Activated naive CD4-positive, alpha-beta T cell treated with anti-CD3 and anti-CD28 coated beads, Interleukin-2, amount 50 U/mL, for 72 hours (primary cell): Measurements from ENCODE around the gene METAP1D. TPM values are rescaled to one million over a fixed set of nuclear protein-coding genes. Genes with fewer than 3 reads are reported as not detected.
A peak's percentile ranks its signal among the peaks of the same experiment; 100 is the strongest.

Experiments used
- ATAC-seq, 2 donors: fragments of 150-1000 bp; cut with Tn5 transposase; 2 replicates each; pipeline ENCODE4 v1.10.0; 2021; ENCODE audit warnings: mild to moderate bottlenecking in 2 of 2, moderate library complexity in 2 of 2
- DNase-seq, 2 donors: peaks; one replicate each; pipeline ENCODE4 v3.0.0; 2021 to 2022; ENCODE audit warnings: low spot score in 2 of 2
- H3K27ac Mint-ChIP-seq, 2 donors: one replicate each; pipeline ENCODE4 v1.8.0; 2022; ENCODE audit warnings: mild to moderate bottlenecking in 2 of 2, mixed read lengths in 2 of 2
- H3K36me3 Mint-ChIP-seq, 2 donors: one replicate each; pipeline ENCODE4 v1.8.0; 2022; ENCODE audit warnings: mixed read lengths in 2 of 2
- H3K9me3 Mint-ChIP-seq, 2 donors: one replicate each; pipeline ENCODE4 v1.8.0; 2022; ENCODE audit warnings: mixed read lengths in 2 of 2
- total RNA-seq, 2 donors: library from RNA; stranded (reverse); gene quantifications; one replicate each; pipeline ENCODE4 v1.2.3, GENCODE V29; 2022

Gene METAP1D
- total RNA-seq: 1 to 10 TPM; 2.6 to 4.2 TPM

DNA sequence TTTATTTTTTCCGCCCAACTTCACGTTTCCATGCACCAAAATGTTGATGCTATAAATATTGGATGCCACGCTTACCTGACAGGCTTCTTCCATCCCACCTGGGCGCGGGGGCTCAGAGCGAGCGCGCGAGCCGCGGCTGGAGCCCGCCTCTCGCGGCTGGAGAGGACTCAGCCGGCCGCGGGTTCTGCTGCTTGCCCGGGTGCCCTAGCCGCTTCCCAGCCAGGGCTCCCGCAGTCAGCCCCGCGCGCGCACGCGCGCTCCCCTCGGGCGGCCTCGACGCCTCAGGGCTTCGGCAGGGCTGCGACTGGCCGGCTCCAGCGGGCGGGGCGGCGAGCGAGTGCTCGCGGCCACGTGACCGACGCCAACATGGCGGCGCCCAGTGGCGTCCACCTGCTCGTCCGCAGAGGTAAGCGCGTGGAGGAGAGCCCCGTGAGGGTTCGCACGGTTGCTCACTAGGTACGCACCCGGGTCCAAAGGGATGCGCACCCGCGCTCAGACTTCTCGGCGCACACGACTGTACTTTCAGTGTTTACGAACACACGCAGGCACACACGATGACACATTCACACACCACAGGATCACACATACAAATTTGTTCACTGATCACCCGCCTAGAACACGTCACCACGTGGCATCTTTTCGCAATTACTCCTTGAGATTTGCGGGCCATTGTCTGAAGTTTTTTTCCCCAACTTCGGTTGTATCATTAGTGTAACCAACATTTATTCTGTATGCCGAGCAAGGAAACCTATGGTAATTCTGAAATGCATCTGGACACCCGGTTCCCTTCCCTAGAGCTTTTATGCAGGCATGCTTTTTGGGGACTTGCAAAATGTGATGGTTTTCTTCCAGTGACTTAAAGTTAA is at the start of gene METAP1D:
TSS of gene METAP1D (plus strand) at position 350 of the 866 bp plus-strand sequence. CDS start at position 367, 17 bp downstream.
- peaks cover 0 to 10% of the 10 kb centered on the region in 2 donors for H3K36me3 Mint-ChIP-seq
- no peaks in the 10 kb centered on the region for H3K9me3 Mint-ChIP-seq
- H3K27ac Mint-ChIP-seq: peak within 1 kb of the TSS; percentile 85 to 94
- DNase-seq (peak; percentile 89 to 94), ATAC-seq (peak; percentile 97 to 99)

DNA sequence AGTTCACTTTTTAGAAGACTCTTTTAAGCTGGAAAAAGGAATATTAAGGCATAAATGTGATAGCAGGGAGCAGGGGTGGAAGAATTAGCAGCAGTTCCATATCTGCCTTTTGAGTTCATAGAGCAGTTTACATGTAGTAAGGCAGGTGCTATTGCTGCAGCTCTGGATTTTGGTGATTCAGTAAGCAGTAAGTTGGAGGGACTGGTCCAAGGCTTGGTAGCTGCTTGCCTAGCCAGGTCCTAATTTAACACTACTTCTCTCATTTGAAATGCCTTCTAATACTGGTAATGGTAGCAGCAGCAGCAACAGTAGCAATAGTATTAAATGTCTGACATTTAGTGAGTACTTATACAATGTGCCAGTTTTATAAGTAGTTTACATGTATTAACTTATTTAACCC is 47.5 kb upstream of the METAP1D start:
- H3K36me3 Mint-ChIP-seq: peaks cover 8% of the 10 kb centered on the region in 2 donors
- no peak for ATAC-seq
- DNase-seq: no peak
- H3K27ac Mint-ChIP-seq: no peak overlapping the region
- H3K9me3 Mint-ChIP-seq: no peaks in the 10 kb centered on the region

DNA sequence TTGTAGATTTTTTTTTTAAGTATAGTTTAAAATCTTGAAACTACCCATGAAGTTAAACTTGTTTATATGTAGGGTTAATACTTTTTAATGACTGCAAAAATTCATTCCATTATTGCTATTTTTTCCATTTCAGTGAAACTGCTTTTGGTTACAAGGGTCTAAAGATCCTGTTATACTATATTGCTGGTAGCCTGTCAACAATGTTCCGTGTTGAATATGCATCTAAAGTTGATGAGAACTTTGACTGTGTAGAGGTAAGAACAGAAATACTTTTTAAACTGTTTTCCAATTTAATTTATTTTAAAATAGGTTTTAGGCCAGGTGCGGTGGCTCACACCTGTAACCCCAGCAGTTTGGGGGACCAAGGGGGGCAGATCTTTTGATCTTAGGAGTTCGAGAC is 47.0 kb upstream of the METAP1D start:
- peaks cover 8% of the 10 kb centered on the region in 2 donors for H3K36me3 Mint-ChIP-seq
- DNase-seq (no peak), ATAC-seq (no peak)
- H3K9me3 Mint-ChIP-seq: no peaks in the 10 kb centered on the region
- H3K27ac Mint-ChIP-seq: no peak overlapping the region

DNA sequence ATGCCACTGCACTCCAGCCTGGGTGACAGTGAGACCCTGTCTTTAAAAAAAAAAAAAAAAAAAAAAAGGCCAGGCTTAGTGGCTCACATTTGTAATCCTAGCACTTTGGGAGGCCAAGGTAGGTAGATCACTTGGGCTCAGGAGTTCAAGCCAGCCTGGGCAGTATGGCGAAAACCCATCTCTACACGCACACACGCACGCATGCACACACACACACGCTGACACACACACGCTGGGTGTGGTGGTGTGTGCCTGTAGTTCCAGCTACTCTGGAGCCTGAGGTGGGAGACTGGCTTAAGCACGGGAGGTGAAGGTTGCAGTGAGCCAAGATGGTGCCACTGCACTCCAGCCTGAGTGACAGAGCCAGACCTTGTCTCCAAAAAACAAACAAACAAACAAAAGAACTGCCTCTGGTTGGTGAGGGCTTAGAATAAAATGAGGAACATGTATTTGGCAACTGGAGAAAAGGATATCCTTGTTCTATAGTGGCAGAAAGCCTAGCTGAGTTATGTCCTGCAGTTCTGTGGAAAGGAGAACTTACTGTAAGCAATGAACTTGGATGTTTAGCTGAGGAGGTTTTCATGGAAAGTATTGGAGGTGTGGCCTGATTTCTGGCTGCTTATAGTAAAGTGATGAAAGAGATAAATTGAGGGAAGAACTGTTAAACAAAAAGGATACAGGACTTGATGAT is 43.5 kb upstream of the METAP1D start:
- ATAC-seq: no peak
- no peak overlapping the region for H3K27ac Mint-ChIP-seq
- H3K9me3 Mint-ChIP-seq: no peaks in the 10 kb centered on the region

DNA sequence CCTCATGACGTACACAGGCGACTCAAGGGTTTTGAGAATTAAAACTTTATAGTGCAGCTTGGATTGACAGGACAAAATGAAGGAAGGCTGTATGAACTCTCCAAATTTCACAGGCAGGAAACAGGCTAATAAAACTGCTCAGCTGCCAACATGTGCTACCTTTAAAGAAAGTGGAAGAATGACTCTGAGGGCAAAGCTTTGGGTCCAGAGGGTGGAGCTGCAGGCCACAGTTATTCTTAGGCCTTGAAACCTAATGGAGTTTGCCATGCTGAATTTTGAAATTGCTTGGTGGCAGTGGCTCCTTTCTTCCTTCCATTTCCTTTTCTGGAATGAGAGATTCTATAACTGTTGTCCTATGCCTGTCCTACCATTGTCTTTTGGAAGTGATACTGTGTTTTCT is 42.7 kb upstream of the METAP1D start:
- ATAC-seq (peak in 1 of 2 donors; percentile 21), DNase-seq (no peak)
- peaks cover 8% of the 10 kb centered on the region in 2 donors for H3K36me3 Mint-ChIP-seq
- H3K9me3 Mint-ChIP-seq: no peaks in the 10 kb centered on the region
- H3K27ac Mint-ChIP-seq: no peak overlapping the region

More for the DNA sequence above, 43.5 kb upstream of the METAP1D start:
- no peak for DNase-seq
- H3K36me3 Mint-ChIP-seq: peaks cover 8% of the 10 kb centered on the region in 2 donors

DNA sequence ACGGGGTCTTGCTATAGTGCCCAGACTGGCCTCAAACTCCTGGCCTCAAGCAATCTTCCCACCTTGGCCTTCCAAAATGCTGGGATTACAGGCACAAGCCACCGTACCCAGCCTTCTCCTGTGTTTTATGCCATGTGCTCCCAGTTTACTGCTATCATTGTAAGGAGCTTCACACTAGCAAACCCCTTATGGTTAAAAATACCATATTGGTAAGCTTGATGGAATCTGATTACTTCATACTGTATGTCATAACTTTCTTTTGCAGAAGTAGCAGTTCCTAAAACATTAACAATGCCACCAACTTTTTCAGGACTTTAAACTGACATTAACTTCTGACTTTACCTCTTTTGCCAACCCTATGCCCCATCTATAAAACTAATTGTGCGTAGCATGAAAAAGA is 41.3 kb upstream of the METAP1D start:
- DNase-seq (no peak), ATAC-seq (no peak)
- H3K27ac Mint-ChIP-seq: peak overlapping the region in 1 of 2 donors; percentile 41
- H3K36me3 Mint-ChIP-seq: peaks cover 8% of the 10 kb centered on the region in 2 donors
- H3K9me3 Mint-ChIP-seq: no peaks in the 10 kb centered on the region

DNA sequence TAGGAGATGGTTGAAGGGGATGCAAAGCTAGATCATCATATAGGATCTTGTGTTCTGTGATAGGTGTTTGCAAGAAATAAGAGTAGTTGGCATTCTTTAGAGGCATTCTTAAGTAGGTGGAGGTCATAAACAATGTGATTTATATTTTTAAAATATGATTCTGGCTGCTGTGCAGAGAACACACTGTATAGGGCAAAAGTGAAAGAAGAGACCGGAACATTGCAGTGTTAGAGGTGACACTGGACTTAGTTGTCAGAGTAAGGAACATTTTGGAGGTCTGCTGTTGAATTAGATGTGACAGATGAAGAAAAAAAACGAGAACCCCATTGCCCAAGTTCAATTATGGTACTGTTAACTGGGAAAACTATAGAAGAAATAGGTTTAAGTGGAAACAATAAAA is 39.8 kb upstream of the METAP1D start:
- H3K9me3 Mint-ChIP-seq: no peaks in the 10 kb centered on the region
- no peak for DNase-seq
- H3K36me3 Mint-ChIP-seq: peaks cover 2 to 4% of the 10 kb centered on the region in 2 donors
- ATAC-seq: no peak
- H3K27ac Mint-ChIP-seq: no peak overlapping the region

DNA sequence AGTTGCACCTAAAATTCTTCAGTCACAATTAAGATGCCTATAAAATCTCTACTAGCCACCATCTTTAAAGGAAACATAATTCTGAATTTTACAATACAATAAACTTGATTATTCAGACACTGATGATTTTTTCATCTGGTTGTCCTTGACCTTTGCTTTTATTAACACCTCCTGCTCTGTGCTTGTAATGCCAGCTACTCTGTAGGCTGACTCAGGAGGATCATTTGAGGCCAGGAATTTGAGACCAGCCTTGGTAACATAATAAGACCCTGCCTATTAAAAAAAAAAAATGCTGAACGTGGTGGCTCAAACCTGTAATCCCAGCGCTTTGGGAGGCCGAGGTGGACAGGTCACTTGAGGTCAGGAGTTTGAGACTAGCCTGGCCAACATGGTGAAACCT is 39.2 kb upstream of the METAP1D start:
- DNase-seq (no peak), ATAC-seq (no peak)
- Mint-ChIP-seq H3K36me3 (no peaks in the 10 kb centered on the region), H3K9me3 (no peaks in the 10 kb centered on the region), H3K27ac (no peak overlapping the region)

DNA sequence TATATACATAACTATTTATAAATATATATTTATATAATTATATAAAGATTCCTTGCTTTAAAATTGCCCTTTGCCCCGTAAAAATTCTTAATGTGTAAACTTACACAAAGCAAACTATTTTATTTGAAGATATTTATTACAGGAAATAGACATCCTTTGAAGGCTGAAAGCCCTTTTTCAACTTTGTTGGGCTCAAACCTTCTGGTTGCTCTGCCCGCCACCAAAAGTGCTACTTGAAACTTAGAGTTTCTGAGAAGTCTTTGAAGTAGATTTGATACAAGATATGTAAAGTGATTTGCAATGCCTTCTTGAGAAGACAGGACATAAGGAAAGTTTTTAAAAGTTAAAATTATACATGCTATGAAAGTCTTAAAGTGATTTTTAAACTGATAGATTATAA is 36.6 kb upstream of the METAP1D start:
- ATAC-seq: no peak
- Mint-ChIP-seq H3K36me3 (peaks cover 0 to 7% of the 10 kb centered on the region in 2 donors), H3K9me3 (no peaks in the 10 kb centered on the region)

DNA sequence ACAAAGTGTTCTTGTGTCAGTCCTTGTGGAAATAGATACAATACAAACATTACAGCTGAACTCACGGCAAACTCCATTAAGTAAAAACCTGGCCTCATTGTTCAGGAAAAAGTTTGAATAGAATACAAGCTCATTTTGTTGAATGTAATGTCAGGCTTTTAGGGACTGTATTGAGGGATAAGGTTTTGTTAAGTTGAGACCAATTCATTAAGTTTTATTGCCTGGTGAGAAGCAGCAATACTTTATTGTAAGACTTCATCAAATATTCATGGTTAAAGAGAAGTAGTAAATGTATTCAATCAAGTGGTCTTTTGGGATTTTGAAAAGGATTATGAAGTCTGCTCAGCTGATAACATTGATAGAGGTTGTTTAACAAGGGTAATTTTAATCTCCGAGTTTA is 35.4 kb upstream of the METAP1D start:
- H3K36me3 Mint-ChIP-seq: peaks cover 0 to 7% of the 10 kb centered on the region in 2 donors

More for the DNA sequence above, 36.6 kb upstream of the METAP1D start:
- H3K27ac Mint-ChIP-seq: no peak overlapping the region
- no peak for DNase-seq

DNA sequence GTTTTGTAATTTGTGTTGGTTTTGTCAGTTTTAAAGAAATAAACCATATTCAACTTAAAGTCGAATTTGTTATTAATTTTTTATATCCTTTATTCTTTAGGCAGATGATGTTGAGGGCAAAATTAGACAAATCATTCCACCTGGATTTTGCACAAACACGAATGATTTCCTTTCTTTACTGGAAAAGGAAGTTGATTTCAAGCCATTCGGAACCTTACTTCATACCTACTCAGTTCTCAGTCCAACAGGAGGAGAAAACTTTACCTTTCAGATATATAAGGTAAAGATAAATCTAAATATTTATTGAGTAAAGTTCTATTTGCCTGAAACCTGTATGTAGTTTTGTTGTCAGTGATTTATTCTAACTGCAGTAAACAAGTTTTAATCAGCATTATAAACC is 34.5 kb upstream of the METAP1D start:
- Mint-ChIP-seq H3K27ac (no peak overlapping the region), H3K36me3 (peaks cover 0 to 7% of the 10 kb centered on the region in 2 donors), H3K9me3 (no peaks in the 10 kb centered on the region)
- ATAC-seq: peak in 1 of 2 donors; percentile 50
- DNase-seq: no peak

More for the DNA sequence above, 35.4 kb upstream of the METAP1D start:
- Mint-ChIP-seq H3K9me3 (no peaks in the 10 kb centered on the region), H3K27ac (no peak overlapping the region)
- ATAC-seq (no peak), DNase-seq (no peak)

DNA sequence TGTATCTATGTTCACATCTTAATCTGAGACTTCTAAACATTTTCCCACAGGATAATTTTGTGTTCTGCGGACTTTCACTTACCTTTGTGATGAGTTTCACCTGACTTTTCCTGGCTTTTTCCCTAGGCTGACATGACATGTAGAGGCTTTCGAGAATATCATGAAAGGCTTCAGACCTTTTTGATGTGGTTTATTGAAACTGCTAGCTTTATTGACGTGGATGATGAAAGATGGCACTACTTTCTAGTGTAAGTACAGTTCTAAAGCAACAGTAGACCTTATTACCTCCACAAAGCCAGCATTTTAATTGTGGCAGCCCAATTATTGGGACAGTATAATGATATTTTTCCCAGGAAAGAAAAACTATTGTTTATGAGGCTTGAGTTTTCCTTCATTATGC is 34.1 kb upstream of the METAP1D start:
- Mint-ChIP-seq H3K9me3 (no peaks in the 10 kb centered on the region), H3K27ac (no peak overlapping the region), H3K36me3 (peaks cover 0 to 7% of the 10 kb centered on the region in 2 donors)
- ATAC-seq (no peak), DNase-seq (no peak)

DNA sequence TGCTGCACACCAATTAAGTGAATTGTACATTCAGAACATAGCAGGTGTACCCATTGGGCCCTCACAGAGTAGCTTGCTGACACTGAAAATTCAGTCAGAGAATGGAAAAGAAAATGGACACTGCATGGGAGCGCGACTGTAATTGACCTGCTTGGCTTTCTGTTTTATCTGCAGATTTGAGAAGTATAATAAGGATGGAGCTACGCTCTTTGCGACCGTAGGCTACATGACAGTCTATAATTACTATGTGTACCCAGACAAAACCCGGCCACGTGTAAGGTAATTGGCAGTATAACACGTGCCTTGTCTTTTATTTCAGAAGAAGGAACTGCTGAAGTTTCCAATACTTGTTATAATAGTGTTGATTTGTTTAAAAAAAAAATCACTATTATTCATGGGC is 33.5 kb upstream of the METAP1D start:
- no peaks in the 10 kb centered on the region for H3K9me3 Mint-ChIP-seq
- DNase-seq: no peak
- no peak for ATAC-seq
- H3K27ac Mint-ChIP-seq: no peak overlapping the region
- peaks cover 0 to 7% of the 10 kb centered on the region in 2 donors for H3K36me3 Mint-ChIP-seq

DNA sequence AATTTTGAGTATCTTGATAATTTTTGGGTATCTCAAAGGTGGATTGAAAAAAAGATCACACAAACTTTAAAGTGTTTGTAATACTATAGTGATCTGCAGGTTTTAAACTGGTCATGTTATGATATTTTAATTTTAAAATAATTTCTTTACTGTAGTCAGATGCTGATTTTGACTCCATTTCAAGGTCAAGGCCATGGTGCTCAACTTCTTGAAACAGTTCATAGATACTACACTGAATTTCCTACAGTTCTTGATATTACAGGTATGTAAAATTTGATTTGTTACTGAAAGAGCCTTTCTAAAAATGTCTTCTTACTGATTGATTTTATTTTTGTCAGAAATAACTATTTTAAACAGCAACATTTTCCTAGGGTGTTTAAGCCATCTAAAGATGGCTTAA is 33.1 kb upstream of the METAP1D start:
- Mint-ChIP-seq H3K9me3 (no peaks in the 10 kb centered on the region), H3K27ac (no peak overlapping the region), H3K36me3 (peaks cover 0 to 7% of the 10 kb centered on the region in 2 donors)
- no peak for DNase-seq
- no peak for ATAC-seq

DNA sequence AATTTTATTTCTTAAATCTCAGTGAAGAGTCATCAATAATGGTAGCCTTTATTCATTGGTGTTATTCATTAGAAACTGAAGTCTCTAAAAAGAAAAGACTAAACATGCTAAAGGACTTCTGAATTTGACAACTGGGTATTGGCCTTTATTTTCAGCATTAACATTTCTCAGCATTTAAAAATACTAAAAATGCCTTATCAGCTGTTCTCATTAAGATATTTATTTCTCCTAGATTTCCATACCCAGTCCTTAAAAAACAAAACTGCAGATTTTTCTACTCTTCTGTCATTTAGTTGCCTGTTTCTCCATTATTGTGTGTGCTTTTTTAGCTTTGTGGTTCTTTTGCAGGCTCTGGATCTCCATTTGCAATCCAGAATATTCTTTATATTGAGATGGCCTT is 31.2 kb upstream of the METAP1D start:
- Mint-ChIP-seq H3K27ac (no peak overlapping the region), H3K36me3 (peaks cover 4 to 7% of the 10 kb centered on the region in 2 donors), H3K9me3 (no peaks in the 10 kb centered on the region)
- ATAC-seq (no peak), DNase-seq (no peak)

DNA sequence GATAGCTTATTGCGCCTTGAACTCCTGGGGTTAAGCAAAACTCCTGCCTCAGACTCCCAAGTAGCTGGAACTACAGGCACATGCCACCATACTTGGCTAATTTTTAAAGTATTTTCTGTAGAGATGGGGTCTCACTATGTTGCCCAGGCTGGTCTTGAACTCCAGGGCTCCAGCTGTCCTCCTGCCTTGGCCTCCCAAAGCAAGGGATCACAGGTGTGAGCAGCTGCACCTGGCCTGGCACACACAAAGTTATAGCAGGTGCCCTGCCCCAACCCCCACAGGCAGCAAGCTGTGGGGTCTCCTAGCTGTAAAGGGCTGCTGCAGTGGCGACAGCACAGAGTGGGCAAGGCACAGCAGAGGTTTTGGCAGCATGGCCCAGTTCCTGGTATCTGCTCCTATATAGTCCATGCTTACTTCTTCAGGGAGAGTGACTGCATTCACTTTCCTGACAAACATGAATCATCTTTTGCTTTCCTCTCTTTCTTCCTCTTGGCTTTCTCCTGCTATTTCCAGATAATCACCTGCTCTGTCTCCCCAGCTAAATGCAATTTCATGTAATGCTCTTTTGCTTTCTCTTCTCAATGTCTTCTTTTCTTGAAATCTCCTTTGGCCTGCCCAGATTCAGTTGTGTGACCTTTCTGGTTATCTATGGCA is 27.3 kb upstream of the METAP1D start:
- ATAC-seq: no peak
- no peak overlapping the region for H3K27ac Mint-ChIP-seq
- H3K36me3 Mint-ChIP-seq: peaks cover 9 to 23% of the 10 kb centered on the region in 2 donors

DNA sequence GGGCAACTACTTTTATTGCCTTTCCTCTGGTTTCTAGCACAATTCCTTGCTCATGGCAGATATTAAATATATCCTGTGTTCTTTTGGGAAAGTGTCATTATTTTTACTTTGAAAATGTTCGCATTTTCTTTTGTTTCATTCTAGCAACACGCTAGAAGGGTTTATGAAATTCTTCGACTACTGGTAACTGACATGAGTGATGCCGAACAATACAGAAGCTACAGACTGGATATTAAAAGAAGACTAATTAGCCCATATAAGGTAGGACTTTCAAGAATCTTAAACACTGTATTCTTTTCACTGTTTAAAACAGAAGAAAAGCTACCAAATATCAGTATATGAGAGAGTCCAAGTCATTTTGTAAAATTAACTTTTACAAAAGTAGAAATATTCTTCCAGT is 20.6 kb upstream of the METAP1D start:
- DNase-seq: no peak
- Mint-ChIP-seq H3K9me3 (no peaks in the 10 kb centered on the region), H3K27ac (no peak overlapping the region), H3K36me3 (peaks cover 21 to 49% of the 10 kb centered on the region in 2 donors)
- ATAC-seq: peak in 1 of 2 donors; percentile 52

More for the DNA sequence above, 27.3 kb upstream of the METAP1D start:
- H3K9me3 Mint-ChIP-seq: no peaks in the 10 kb centered on the region
- DNase-seq: no peak
